SJCRH30 (cell line): ENCODE measurements around the gene PDPK1. TPM values are rescaled to one million over a fixed set of nuclear protein-coding genes. Genes with fewer than 3 reads are reported as not detected.
"Not testable (repeated sequence)": the region's sequence is repeated elsewhere in the genome, so short reads cannot be mapped to it uniquely, and the experiment has no call there.

ENCODE experiments used
- DNase-seq, 2 experiments: peaks; one replicate each; pipeline ENCODE4 v3.0.0-alpha.2; 2015 to 2020
- H3K27ac ChIP-seq: fragments of 250-450 bp; sonication (Bioruptor Pico); 2 replicates; pipeline ENCODE4 v1.5.1; 2020; ENCODE audit warnings: mild to moderate bottlenecking, moderate library complexity
- H3K27me3 ChIP-seq: fragments of 250-450 bp; sonication (Bioruptor Pico); 2 replicates; pipeline ENCODE4 v1.5.1; 2020; ENCODE audit warnings: mild to moderate bottlenecking, moderate library complexity
- H3K36me3 ChIP-seq: fragments of 250-450 bp; sonication (Bioruptor Pico); 2 replicates; pipeline ENCODE4 v1.5.1; 2020; ENCODE audit warnings: mild to moderate bottlenecking, moderate library complexity
- H3K4me1 ChIP-seq: fragments of 250-450 bp; sonication (Bioruptor Pico); 2 replicates; pipeline ENCODE4 v1.5.1; 2020; ENCODE audit warnings: mild to moderate bottlenecking, moderate library complexity
- H3K4me3 ChIP-seq: fragments of 250-450 bp; sonication (Bioruptor Pico); 2 replicates; pipeline ENCODE4 v1.5.1; 2020; ENCODE audit warnings: mild to moderate bottlenecking, moderate library complexity
- H3K9me3 ChIP-seq: fragments of 250-450 bp; sonication (Bioruptor Pico); replicated peaks from 2 replicates; pipeline ENCODE4 v1.5.1; 2020; ENCODE audit warnings: mild to moderate bottlenecking, moderate library complexity
- total RNA-seq: library from RNA; depleted of rRNA; stranded (reverse); fragments of >200 nt; shearing (Covaris generic); gene quantifications from 2 replicates; pipeline ENCODE4 v1.2.3, GENCODE V29; 2014

Gene PDPK1
- total RNA-seq, 1 experiment from 2014 or later: 27.9 TPM

DNA sequence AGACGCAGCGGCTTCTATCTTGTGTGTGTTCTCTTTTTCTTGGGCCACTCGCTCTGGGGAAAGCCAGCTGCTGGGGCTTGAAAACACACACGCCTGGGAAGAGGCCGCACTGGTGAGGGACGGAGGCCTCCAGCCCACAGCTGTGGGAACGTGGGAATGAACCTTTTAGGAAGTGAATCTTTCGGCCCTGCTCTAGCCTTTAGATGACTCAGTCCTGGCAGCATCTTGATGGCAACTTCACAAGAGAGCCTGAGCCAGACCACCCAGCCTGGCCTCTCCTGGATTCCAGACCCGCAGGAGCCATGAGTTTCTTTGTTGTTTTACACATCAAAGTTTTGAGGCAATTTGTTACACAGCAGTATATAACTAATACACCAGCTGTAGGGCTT is 2.2 kb upstream of the PDPK1 start:
- Histone ChIP-seq H3K4me3 (no peak overlapping the region), H3K27ac (no peak overlapping the region)

DNA sequence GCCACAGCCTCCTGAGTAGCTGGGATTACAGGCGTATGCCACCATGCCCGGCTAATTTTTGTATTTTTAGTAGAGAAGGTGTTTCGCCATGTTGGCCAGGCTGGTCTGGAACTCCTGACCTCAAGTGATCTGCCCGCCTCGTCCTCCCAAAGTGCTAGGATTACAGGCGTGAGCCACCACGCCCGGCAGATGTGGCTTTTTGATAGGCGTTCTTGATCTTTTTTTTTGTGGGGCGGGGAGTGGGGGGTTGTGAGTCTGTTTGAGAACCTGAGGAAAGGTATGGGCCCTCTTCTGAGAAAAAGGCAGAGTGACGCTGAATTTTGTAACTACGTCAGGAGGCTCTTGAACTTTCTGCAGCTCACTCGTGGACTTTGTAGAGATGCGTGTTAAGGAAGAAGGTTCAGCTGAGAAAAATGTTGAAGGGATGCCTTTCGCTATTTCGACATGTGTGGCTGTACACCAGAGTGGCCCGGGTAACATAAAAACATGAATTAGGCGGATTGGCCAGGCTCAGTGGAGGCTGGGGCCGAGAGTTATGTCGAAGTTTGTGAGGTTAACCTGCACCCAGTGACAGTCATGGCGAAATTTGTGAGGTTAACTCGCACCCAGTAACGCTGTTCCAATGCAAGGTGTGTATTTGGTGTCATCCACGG is 1.5 kb downstream of the PDPK1 start:
- H3K4me1 ChIP-seq, H3K27ac ChIP-seq, H3K9me3 ChIP-seq, H3K36me3 ChIP-seq, H3K4me3 ChIP-seq, DNase-seq, H3K27me3 ChIP-seq: not testable (repeated sequence)

More for the DNA sequence above, 2.2 kb upstream of the PDPK1 start:
- Histone ChIP-seq H3K9me3 (no peaks in the 10 kb centered on the region), H3K27me3 (no peaks in the 10 kb centered on the region), H3K4me1 (peaks cover 10% of the 10 kb centered on the region; the same call in 1 of the 2 replicates), H3K36me3 (no peaks in the 10 kb centered on the region)
- peak; percentile 63 to 70 for DNase-seq

DNA sequence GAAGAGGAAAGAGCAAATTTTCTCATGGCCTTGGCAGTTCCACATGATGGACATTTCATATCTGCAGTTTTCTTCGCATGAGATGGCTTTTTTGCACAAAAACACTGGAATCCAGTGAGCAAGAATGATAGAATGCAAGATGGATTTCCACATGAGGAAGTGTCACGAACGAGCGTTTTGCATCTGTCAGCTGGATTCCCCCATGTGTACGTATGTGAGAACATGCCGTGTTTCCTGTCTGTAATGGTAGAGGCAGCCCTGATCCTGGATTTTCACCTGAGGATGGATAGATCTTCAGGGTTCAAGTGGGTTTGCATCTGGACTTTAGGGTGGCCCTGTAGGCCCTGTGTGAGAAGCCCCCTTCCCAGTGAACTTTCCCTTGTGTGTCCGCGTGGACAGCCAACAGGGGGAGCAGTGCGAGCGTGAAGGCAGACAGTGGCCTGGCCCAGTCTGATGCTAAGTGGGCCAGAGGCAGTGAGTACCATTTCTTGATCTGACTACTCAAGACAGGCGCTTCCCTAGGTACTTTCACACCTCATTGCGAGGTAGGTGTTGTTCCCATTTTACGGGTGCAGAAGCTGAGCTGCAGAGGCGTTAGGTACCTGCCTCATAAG is 2.1 kb downstream of the PDPK1 start:
- not testable (repeated sequence) for H3K9me3 ChIP-seq, H3K27me3 ChIP-seq, H3K4me1 ChIP-seq, H3K27ac ChIP-seq, H3K36me3 ChIP-seq, H3K4me3 ChIP-seq
- DNase-seq: peak in 1 of 2 experiments; percentile 18

DNA sequence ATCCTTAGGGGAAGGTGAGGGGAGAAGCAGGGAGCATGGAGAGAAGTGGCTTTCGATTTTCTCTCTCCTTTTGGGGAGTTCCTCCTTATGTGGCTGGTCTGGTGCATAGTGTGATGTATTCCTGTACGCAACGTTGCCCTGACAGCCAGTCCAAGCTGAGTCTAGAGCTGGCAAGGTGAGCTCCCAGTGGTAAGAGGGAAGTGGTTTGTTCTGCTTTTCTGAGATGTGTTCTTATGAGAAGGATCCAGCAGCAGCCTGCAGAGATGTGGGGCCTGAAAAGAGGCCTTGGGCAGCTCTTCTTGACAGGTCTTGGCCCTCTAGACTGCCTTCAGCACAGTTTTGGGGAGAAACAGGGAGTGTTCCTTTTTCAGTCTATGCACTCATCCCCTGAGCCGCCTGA is 3.1 kb downstream of the PDPK1 start:
- H3K9me3 ChIP-seq, H3K36me3 ChIP-seq, H3K27ac ChIP-seq, H3K27me3 ChIP-seq, DNase-seq, H3K4me3 ChIP-seq, H3K4me1 ChIP-seq: not testable (repeated sequence)

DNA sequence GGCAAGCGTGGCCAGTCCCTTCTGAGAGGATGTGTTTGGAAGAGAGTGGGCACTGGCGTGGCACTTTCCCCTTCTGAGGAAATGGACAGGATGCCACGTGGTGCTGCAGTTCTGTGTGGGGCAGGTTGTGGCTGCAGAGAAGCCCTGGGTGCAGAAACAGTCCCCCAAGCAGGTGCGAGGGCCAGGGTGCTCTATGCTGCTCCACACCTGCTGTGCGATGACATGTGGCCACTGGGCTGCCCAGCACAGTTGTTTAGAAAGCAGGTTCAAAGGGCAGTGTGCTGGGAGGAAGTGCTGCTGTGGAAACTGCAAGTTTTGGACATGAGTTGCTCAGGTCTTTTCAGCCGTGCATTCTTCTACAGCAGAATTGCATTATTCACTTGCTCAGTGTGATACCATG is 3.6 kb downstream of the PDPK1 start:
- H3K4me1 ChIP-seq: not testable (repeated sequence)
- peak in 1 of 2 experiments; percentile 1 for DNase-seq

DNA sequence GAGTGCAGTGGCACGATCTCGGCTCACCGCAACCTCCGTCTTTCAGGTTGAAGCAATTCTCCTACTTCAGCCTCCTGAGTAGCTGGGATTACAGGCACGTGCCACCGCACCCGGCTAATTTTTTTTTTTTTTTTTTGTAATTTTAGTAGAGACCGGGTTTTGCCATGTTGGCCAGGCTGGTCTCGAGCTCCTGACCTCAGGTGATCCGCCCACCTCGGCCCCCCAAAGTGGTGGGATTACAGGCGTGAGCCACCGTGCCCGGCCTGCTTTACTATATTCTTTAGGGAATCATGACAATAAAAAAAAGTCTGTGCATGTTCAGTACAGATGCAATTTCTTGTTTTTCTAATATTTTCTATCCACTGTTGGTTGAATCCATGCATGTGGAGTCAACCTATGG is 6.0 kb downstream of the PDPK1 start:
- not testable (repeated sequence) for H3K9me3 ChIP-seq, H3K27ac ChIP-seq, H3K4me3 ChIP-seq, H3K27me3 ChIP-seq, DNase-seq, H3K36me3 ChIP-seq, H3K4me1 ChIP-seq

More for the DNA sequence above, 3.6 kb downstream of the PDPK1 start:
- not testable (repeated sequence) for H3K4me3 ChIP-seq, H3K9me3 ChIP-seq, H3K36me3 ChIP-seq, H3K27me3 ChIP-seq, H3K27ac ChIP-seq

DNA sequence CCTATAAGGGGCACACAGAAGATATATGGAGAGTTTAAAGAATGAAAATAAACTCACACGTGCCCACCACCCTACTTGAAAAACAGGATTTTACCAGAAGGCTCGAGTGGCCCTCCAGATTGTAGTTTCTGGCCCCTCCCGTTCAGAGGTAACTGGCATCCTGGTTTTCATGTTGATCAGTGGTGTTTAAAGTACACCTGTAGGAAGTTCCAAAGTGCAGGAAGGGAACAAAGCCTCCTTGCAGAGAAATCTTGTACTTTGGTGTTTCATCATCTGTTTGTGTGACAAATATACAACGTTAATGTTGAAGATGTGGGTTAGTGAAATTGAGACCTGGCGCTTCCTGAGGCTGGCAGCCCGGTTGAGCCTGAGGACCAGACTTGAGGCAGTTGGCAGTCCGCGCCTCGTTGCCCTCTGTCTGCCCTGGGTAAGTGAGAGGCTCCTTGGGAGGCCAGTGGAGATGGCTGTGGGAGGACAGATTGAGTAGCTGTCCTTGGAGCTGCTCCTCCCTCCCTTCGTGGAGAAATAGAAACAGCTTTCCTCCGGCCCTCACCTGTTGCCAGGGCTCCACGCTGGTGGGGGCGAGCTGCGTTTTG is 12.6 kb downstream of the PDPK1 start:
- DNase-seq, H3K27me3 ChIP-seq, H3K4me3 ChIP-seq, H3K27ac ChIP-seq, H3K4me1 ChIP-seq, H3K36me3 ChIP-seq, H3K9me3 ChIP-seq: not testable (repeated sequence)

DNA sequence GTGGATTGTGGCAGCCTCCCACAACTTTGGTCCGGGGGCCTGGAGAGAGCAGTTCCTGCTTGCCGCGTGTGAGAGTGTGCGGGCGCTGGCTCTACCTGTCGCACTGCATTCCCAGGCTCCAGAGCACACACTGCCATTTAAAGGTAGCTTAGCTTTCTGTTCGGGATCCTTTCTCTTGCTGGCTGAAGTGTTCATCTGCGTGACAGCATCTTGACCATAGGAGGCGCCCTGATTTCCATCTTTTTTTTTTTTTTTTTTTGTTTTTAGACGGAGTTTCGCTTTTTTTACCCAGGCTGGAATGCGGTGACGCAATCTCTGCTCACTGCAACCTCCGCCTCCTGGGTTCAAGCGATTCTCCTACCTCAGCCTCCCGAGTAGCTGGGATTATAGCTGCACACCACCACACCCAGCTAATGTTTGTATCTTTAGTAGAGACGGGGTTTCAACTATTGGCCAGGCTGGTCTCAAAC is 13.6 kb downstream of the PDPK1 start:
- not testable (repeated sequence) for H3K36me3 ChIP-seq, H3K4me1 ChIP-seq, DNase-seq, H3K9me3 ChIP-seq, H3K4me3 ChIP-seq, H3K27ac ChIP-seq, H3K27me3 ChIP-seq

DNA sequence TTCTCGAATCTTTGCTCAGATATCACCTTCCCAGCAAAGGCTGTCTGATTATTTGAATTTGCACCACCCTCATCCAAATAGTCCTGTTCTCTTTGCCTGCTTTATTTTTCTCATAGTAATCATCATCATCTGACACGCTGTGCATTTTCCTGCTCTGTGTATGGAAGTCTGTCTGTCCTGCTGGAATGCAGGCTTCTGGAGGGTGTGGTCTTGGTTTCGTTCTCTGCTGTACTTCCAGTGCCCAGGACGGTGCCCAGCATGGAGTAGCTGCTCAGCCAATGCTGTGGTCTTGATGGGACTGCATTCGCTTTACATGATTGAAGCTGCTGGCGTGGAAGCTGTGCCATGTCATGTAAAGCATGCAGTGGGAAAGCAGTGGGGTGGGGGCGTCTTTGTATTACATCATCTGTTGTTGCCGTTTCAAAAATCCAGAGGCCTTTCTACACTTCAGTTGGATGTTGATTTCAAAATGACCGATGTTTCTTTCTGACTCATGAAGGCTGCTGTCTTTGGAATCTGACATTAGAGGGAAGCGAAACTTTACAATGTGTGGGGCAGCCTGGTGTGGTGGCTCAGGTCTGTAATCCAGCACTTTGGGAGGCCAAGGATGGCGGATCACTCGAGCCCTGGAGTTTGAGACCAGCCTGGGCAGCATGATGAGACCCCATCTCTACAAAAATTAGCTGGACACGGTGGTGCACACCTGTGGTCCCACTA is 17.0 kb downstream of the PDPK1 start:
- H3K27ac ChIP-seq, H3K4me3 ChIP-seq, H3K27me3 ChIP-seq, H3K9me3 ChIP-seq, DNase-seq, H3K4me1 ChIP-seq, H3K36me3 ChIP-seq: not testable (repeated sequence)

DNA sequence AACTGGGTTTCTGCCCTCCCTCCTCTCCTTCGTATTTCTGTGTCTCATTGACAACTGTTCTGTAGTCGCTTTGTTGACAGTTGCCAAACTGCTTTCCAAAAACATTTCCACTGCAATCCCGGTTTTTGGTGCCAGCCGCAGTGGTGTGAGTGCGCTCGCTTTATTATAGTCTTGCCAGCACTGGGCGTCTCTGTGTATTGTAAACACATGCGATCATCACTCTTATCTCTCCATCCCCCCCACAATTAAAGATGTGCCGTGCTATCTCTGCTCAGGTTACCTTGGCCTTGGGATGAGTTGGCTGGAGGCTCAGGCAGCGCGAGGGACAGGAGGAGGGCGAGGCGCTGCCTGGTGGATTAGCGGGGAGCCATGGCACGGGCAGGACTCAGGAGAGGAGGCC is 19.3 kb downstream of the PDPK1 start:
- H3K4me1 ChIP-seq, H3K9me3 ChIP-seq, DNase-seq, H3K27me3 ChIP-seq, H3K36me3 ChIP-seq, H3K4me3 ChIP-seq, H3K27ac ChIP-seq: not testable (repeated sequence)

DNA sequence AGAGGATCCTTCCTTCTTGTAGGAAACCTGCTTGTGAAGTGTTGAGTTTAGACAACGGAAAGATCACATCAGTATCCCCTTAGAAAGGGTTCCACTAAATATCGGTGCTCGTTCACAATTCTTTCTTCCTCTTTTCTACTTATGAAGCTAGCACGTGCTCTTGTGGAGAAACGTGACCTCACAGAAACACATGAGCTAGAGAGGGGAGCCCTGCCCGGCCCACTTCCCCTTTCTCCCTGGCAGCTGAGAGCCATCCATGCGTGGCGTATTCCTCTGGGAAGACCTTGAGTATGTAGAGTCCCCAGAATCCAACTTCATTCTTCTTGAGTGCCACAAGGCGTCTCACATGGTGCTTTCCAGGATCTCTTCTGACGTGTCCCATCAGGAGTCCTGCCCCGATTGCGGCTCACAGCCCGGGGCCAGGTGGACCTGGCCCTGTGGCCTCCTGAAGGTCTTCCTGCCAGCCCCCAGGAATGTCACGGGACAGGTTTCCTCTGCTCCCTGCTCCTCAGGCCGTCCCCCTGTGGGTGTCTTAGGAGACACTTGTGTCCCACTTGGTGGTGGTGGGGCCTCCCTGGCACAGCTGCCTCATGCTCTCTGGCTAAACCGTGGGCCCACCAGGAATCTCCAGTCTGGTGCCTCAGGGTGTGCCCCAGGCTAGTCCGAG is 22.4 kb downstream of the PDPK1 start:
- not testable (repeated sequence) for DNase-seq, H3K9me3 ChIP-seq, H3K4me3 ChIP-seq, H3K36me3 ChIP-seq, H3K27me3 ChIP-seq, H3K27ac ChIP-seq, H3K4me1 ChIP-seq

DNA sequence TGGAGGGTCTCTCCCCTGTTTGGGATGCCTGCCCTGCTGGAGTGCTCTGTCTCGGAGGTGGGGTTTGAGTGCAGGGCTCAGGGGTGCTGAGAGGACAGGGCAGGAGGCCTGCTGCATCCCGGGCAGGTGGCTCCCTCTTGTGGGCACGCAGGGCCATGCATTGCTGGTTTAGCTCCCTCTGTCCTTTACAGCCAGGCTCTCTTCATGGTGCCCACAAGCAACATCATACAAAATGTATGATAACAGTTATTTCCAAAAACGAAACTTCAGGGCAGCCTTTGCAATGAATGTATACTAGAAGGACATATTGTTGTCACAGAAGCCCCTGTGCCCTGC is 22.9 kb downstream of the PDPK1 start:
- H3K4me1 ChIP-seq: not testable (repeated sequence)
- peak in 1 of 2 experiments; percentile 66 for DNase-seq

DNA sequence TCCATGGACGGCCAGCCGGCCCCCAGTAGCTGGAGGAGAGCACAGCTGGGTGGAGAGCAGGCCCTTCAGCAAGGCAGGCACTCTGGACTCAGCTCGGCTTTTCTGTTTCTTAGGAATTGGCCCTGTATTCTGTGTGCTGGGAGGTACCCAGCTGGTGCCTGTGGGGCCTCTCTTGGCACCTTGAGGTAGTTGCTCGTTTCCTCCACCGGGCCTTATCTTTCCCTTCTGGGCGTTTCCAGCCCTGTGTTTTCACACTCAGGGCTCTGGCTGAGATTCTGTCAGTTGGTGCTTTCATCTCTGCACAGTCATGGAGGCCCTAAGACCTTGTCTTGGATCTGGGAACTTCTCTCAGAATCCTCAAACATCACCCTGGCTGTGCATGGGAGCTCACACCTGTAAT is 29.7 kb downstream of the PDPK1 start:
- not testable (repeated sequence) for H3K4me1 ChIP-seq, DNase-seq, H3K4me3 ChIP-seq, H3K27ac ChIP-seq, H3K9me3 ChIP-seq, H3K27me3 ChIP-seq, H3K36me3 ChIP-seq

More for the DNA sequence above, 22.9 kb downstream of the PDPK1 start:
- not testable (repeated sequence) for H3K36me3 ChIP-seq, H3K4me3 ChIP-seq, H3K27ac ChIP-seq, H3K9me3 ChIP-seq, H3K27me3 ChIP-seq

DNA sequence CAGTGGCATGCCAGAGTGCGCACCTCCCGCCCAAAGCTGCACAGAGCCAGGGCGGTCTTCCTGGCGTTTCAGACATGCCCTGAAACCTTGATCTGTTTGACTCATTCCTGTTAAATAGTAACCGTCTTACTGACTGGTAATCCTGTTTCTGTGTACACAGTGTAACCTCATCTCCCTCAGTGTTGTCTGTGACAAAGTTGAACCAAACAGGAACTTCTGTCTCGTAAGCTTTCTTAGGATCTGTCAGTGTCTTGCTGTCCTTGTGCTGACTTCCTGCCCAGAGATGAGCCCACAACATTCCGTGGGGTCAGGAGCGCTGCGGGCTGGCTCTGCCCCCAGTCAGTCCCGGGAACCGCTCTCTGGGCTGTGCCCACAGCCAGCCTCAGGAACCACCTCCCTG is 30.8 kb downstream of the PDPK1 start:
- H3K36me3 ChIP-seq, H3K4me3 ChIP-seq, H3K27me3 ChIP-seq, H3K27ac ChIP-seq, H3K9me3 ChIP-seq, H3K4me1 ChIP-seq, DNase-seq: not testable (repeated sequence)

DNA sequence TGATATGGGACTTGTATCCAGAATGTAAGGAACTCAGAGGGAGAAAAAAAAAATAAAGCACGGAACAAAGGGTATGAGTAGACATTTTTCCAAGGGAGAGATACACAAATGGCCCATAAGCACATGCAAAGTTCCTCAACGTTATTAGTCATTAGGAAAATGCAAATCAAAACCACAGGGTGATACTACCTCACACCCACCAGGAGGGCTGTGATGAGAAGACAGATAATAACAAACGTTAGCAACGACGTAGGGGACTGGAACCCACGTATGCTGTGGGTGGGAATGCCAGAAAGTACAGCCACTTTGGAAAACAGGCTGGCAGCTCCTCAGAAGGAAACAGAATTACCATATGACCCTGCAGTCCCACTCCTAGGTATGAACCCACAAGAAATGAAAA is 34.9 kb downstream of the PDPK1 start:
- DNase-seq, H3K27ac ChIP-seq, H3K4me1 ChIP-seq, H3K4me3 ChIP-seq, H3K9me3 ChIP-seq, H3K27me3 ChIP-seq, H3K36me3 ChIP-seq: not testable (repeated sequence)
